Smooth muscle cell (in vitro differentiated cells): Measurements from ENCODE around the gene ST7L. TPM values are rescaled to one million over a fixed set of nuclear protein-coding genes. Genes with fewer than 3 reads are reported as not detected.

Source experiments
- DNase-seq: peaks from one replicate; lab custom pipeline; 2025; ENCODE audit not compliant: unreplicated experiment; lab: John Stamatoyannopoulos, UW
- H2AFZ ChIP-seq: fragments of 200-600 bp; sonication (generic); 2 replicates; pipeline ENCODE4 v1.6.0; 2016; ENCODE audit warnings: antibody characterized with exemption, low read depth, mild to moderate bottlenecking
- H3F3A ChIP-seq: fragments of 200-600 bp; sonication (generic); 2 replicates; pipeline ENCODE4 v1.6.0; 2017; ENCODE audit warnings: antibody characterized with exemption, low read depth
- H3K27ac ChIP-seq: fragments of 200-600 bp; sonication (generic); 2 replicates; pipeline ENCODE4 v1.5.1; 2016; ENCODE audit warnings: low read depth, mild to moderate bottlenecking
- H3K27me3 ChIP-seq: fragments of 200-600 bp; sonication (generic); 2 replicates; pipeline ENCODE4 v1.6.1; 2016; ENCODE audit warnings: low read depth, mild to moderate bottlenecking
- H3K36me3 ChIP-seq: fragments of 200-600 bp; sonication (generic); 2 replicates; pipeline ENCODE4 v1.5.1; 2016; ENCODE audit warnings: low read depth
- H3K4me1 ChIP-seq: fragments of 200-600 bp; sonication (generic); 2 replicates; pipeline ENCODE4 v1.5.1; 2016; ENCODE audit warnings: low read depth
- H3K4me2 ChIP-seq: fragments of 200-600 bp; sonication (generic); 2 replicates; pipeline ENCODE4 v1.6.0; 2016; ENCODE audit warnings: mild to moderate bottlenecking
- H3K4me3 ChIP-seq: fragments of 200-600 bp; sonication (generic); 2 replicates; pipeline ENCODE4 v1.5.1; 2016; ENCODE audit warnings: mild to moderate bottlenecking
- H3K79me2 ChIP-seq: fragments of 200-600 bp; sonication (generic); 2 replicates; pipeline ENCODE4 v1.6.0; 2016; ENCODE audit warnings: low read depth, mild to moderate bottlenecking
- H3K9ac ChIP-seq: fragments of 200-600 bp; sonication (generic); 2 replicates; pipeline ENCODE4 v1.6.0; 2016; ENCODE audit warnings: low read depth
- H3K9me3 ChIP-seq: fragments of 200-600 bp; sonication (generic); replicated peaks from 2 replicates; pipeline ENCODE4 v1.5.1; 2016; ENCODE audit warnings: low read depth
- H4K20me1 ChIP-seq: fragments of 200-600 bp; sonication (generic); 2 replicates; pipeline ENCODE4 v1.6.0; 2016; ENCODE audit warnings: low read depth
- WGBS: methylation state at CpG from one replicate; pipeline ENCODE4 v1.1.7; 2016; ENCODE audit warnings: low lambda C conversion rate; 5-methylcytosine and 5-hydroxymethylcytosine counted together
- polyA plus RNA-seq: library from polyadenylated mRNA; unstranded; fragments of >200 nt; fragmentation: Nextera tagmentation; extraction: Ambion mirVana; gene quantifications from 2 replicates; pipeline ENCODE4 v1.2.1, GENCODE V29; 2016
- total RNA-seq: library from RNA; depleted of rRNA; stranded (reverse); fragments of >200 nt; gene quantifications from 2 replicates; pipeline ENCODE4 v1.2.3, GENCODE V29; 2014
- TF ChIP-seq, protein P1 (sequence below): fragments of 200-600 bp; sonication (generic); IDR thresholded peaks from 2 replicates; pipeline ENCODE4 v1.5.1; 2017; ENCODE audit warnings: borderline replicate concordance, mild to moderate bottlenecking, antibody characterized with exemption; ENCODE audit not compliant: insufficient read depth, poor library complexity, severe bottlenecking

ST7L gene
- total and polyA plus RNA-seq, 2 experiments from 2014 or later: 11.8 to 28.0 TPM

- Histone ChIP-seq H3K79me2 (no peaks in the 10 kb centered on the region), H3K4me3 (no peak overlapping the region), H3F3A (peaks cover 21% of the 10 kb centered on the region), H3K4me1 (peaks cover 41% of the 10 kb centered on the region), H2AFZ (no peak overlapping the region), H3K27me3 (no peaks in the 10 kb centered on the region), H4K20me1 (peaks cover 13% of the 10 kb centered on the region), H3K27ac (no peak overlapping the region), H3K4me2 (no peak overlapping the region), H3K9me3 (no peaks in the 10 kb centered on the region), H3K36me3 (no peaks in the 10 kb centered on the region), H3K9ac (no peak overlapping the region)
- TF ChIP-seq, protein P1, sequence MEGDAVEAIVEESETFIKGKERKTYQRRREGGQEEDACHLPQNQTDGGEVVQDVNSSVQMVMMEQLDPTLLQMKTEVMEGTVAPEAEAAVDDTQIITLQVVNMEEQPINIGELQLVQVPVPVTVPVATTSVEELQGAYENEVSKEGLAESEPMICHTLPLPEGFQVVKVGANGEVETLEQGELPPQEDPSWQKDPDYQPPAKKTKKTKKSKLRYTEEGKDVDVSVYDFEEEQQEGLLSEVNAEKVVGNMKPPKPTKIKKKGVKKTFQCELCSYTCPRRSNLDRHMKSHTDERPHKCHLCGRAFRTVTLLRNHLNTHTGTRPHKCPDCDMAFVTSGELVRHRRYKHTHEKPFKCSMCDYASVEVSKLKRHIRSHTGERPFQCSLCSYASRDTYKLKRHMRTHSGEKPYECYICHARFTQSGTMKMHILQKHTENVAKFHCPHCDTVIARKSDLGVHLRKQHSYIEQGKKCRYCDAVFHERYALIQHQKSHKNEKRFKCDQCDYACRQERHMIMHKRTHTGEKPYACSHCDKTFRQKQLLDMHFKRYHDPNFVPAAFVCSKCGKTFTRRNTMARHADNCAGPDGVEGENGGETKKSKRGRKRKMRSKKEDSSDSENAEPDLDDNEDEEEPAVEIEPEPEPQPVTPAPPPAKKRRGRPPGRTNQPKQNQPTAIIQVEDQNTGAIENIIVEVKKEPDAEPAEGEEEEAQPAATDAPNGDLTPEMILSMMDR: no peak
- no peak for DNase-seq
- 70% methylated on average over 1 of the region's 1 CpG for WGBS
These were observed 94.0 kb downstream of the ST7L start for GRCh38 chr1:112524986-112525385.

DNA sequence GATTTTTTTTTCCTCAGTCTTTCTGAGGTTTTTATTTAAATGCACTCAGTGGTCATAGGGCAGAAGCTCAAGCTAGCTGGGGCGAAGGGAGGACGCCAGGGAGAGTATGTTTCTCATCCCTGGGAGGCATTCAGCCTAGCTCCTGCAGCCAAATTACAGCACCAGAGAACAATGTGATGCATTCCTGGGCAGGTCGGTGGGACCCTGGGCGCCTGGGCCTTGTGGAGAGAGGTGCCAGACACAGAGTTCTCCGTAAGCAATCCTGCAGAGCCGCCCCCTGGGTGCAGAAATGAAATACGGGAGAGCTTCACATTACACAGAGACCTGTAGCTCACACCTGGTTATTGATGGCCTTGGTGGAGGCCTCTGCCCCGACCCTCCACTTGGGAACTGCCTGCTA lies 94.7 kb downstream of the ST7L start:
- H3F3A ChIP-seq: peaks cover 21% of the 10 kb centered on the region
- DNase-seq: no peak
- no peak overlapping the region for H2AFZ ChIP-seq
- peaks cover 41% of the 10 kb centered on the region for H3K4me1 ChIP-seq
- H3K4me2 ChIP-seq: peak overlapping the region; percentile 3
- 40% methylated on average over 8 of the region's 8 CpGs for WGBS
- H3K9ac ChIP-seq: no peak overlapping the region
- H3K27me3 ChIP-seq: no peaks in the 10 kb centered on the region
- peaks cover 13% of the 10 kb centered on the region for H4K20me1 ChIP-seq
- no peak overlapping the region for H3K4me3 ChIP-seq
- no peaks in the 10 kb centered on the region for H3K79me2 ChIP-seq
- no peak overlapping the region for H3K27ac ChIP-seq
- no peaks in the 10 kb centered on the region for H3K9me3 ChIP-seq
- TF ChIP-seq, protein P1: no peak
- H3K36me3 ChIP-seq: no peaks in the 10 kb centered on the region

DNA sequence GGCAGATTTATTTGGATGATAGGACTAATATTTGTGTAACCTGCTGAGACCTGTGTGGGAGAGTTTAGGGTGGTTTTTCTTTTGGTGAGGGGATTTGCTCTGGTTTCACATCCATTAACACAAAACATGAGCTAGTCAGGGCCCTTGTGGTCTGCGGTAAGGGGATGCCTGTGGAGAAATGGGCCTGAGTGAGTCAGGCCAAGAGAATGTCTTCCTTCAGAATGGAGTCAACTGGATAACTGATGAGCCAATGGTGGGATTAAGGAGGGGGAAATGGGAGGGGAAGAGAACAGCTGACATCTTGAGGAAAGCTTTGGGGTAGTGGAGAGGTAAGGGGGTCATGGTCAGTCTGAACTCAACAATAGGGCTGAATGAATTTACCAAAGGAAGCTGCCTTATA lies 96.3 kb downstream of the ST7L start:
- Histone ChIP-seq H3K27me3 (no peaks in the 10 kb centered on the region), H3K4me1 (peaks cover 33% of the 10 kb centered on the region), H3K4me3 (no peak overlapping the region), H3K9me3 (no peaks in the 10 kb centered on the region), H3F3A (peaks cover 15% of the 10 kb centered on the region), H2AFZ (no peak overlapping the region), H3K79me2 (no peaks in the 10 kb centered on the region), H3K36me3 (no peaks in the 10 kb centered on the region), H3K27ac (peak overlapping the region; percentile 56), H3K4me2 (peak overlapping the region; percentile 68), H3K9ac (no peak overlapping the region), H4K20me1 (peaks cover 13% of the 10 kb centered on the region)
- 4% methylated on average over 1 of the region's 1 CpG for WGBS
- DNase-seq: no peak
- TF ChIP-seq, protein P1: no peak

DNA sequence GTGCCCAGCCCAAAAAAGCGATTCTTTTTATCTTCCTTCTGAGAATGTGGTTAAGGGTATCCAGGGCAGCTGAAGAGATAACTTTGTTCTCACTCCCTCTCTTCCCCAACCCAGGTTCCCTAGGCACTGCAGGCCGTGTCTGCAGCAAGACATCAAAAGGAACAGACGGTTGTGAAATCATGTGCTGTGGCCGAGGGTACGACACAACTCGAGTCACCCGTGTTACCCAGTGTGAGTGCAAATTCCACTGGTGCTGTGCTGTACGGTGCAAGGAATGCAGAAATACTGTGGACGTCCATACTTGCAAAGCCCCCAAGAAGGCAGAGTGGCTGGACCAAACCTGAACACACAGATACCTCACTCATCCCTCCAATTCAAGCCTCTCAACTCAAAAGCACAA lies 98.8 kb downstream of the ST7L start:
- Histone ChIP-seq H3K27ac (no peak overlapping the region), H3K9ac (no peak overlapping the region), H3K4me2 (no peak overlapping the region), H3K36me3 (no peaks in the 10 kb centered on the region), H3F3A (peaks cover 10% of the 10 kb centered on the region), H3K9me3 (no peaks in the 10 kb centered on the region), H3K4me3 (no peak overlapping the region), H4K20me1 (peaks cover 13% of the 10 kb centered on the region), H3K4me1 (peaks cover 38% of the 10 kb centered on the region), H2AFZ (no peak overlapping the region), H3K27me3 (no peaks in the 10 kb centered on the region), H3K79me2 (no peaks in the 10 kb centered on the region)
- no peak for DNase-seq
- TF ChIP-seq, protein P1: no peak
- WGBS: 29% methylated on average over 9 of the region's 9 CpGs
